Mesothelial cell of epicardium (in vitro differentiated cells): ENCODE results near the gene ARHGAP8. TPM values are rescaled to one million over a fixed set of nuclear protein-coding genes. Genes with fewer than 3 reads are reported as not detected.
A peak's percentile ranks its signal among the peaks of the same experiment; 100 is the strongest.

Source experiments
- DNase-seq, 2 experiments: peaks; one replicate each; pipeline ENCODE4 v3.0.0; 2021; ENCODE audit warnings: low spot score in 2 of 2; ENCODE audit not compliant: unreplicated experiment in 2 of 2
- H3K27ac Mint-ChIP-seq: 2 replicates; pipeline ENCODE4 v1.8.0; 2021; ENCODE audit warnings: mixed read lengths
- H3K27me3 Mint-ChIP-seq: 2 replicates; pipeline ENCODE4 v1.8.0; 2021; ENCODE audit warnings: low read depth, mixed read lengths
- H3K36me3 Mint-ChIP-seq: 2 replicates; pipeline ENCODE4 v1.8.0; 2021; ENCODE audit warnings: mixed read lengths
- H3K4me1 Mint-ChIP-seq: 2 replicates; pipeline ENCODE4 v1.8.0; 2021; ENCODE audit warnings: mixed read lengths
- H3K4me3 Mint-ChIP-seq: 2 replicates; pipeline ENCODE4 v1.8.0; 2021; ENCODE audit warnings: mild to moderate bottlenecking, moderate library complexity, mixed read lengths
- H3K9me3 Mint-ChIP-seq: 2 replicates; pipeline ENCODE4 v1.8.0; 2021; ENCODE audit warnings: mixed read lengths
- CTCF ChIP-seq: fragments of 200-600 bp; sonication (generic); IDR thresholded peaks from one replicate; pipeline ENCODE4 v1.5.0; 2021; ENCODE audit warnings: antibody characterized with exemption; ENCODE audit not compliant: unreplicated experiment
- total RNA-seq: library from RNA; stranded (reverse); gene quantifications from 3 replicates; pipeline ENCODE4 v1.2.1, GENCODE V29; 2021

Gene ARHGAP8
- total RNA-seq, 1 donor from 2014 or later: 166 TPM

DNA sequence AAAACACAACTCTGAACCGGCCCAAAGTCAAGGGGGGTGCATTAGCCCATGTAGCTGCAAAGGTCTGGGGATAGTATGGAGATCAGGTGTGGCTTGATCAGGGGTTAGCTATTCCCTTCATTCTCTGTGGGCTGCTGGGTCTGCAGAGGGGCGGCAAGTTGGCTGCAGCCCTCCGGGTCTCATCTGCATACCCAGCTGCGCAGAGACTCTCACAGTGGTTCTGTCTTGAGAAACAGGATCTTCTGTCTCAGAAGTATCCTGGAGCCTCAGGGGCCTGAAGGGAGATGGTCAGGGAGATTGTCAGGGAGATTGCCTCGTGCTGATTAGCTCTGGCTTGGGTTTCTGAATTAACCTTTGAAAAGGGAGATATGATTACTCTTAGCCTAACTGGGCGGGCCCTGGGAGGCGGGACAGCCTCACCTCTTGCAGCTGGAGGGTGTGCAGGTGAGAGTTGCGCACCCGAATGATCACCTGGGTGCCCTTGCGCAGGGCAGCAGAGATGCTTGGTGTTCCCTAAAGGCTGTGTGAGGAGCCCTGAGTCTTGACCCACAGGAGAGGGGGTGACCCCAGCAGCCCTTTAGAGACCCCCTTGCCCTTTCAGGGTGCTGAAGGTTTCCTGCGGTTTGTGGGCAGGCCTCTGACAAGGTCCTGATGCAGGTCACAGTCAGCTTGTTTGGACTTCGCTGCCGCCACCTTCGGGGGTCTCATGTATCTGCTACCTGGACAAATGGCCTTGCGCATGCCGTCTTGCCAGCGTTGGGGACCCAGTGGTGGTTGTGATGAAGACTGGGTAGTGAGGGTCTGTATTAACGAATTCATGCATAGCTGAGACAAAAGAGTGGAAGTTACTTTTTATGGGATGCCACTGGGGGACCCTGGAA is 7.3 kb downstream of the ARHGAP8 start:
- no peak for TF ChIP-seq CTCF
- H3K4me1 Mint-ChIP-seq: peaks cover 64% of the 10 kb centered on the region
- H3K27ac Mint-ChIP-seq: peak overlapping the region; percentile 100
- H3K27me3 Mint-ChIP-seq: no peaks in the 10 kb centered on the region
- H3K36me3 Mint-ChIP-seq: peaks cover 21% of the 10 kb centered on the region
- H3K9me3 Mint-ChIP-seq: peaks cover 10% of the 10 kb centered on the region
- no peak overlapping the region for H3K4me3 Mint-ChIP-seq
- DNase-seq: no peak

DNA sequence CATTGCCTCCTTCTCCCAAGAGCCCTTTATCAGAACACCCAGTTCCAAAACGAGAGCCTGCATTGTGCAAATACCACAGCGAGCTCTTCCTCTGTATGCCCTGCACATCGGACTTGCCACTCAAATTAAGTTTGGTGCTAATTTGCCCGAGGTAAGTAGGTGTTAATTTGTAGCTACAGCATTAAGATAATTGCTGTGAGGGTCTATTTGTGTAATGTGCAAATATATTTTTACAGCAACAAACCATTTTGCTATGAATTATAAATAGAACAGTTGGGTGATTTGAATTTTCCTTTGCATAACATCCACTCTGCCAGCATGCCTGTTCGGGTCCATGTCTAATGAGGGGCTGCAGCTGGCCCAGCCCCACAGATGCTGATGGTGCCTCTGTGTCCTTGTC is 8.1 kb downstream of the ARHGAP8 start:
- TF ChIP-seq CTCF: no peak

GRCh38 chr22:44761025-44761424 is 8.7 kb downstream of the ARHGAP8 start:
- DNase-seq: no peak
- H3K4me3 Mint-ChIP-seq: no peak overlapping the region
- no peak for TF ChIP-seq CTCF
- peaks cover 22% of the 10 kb centered on the region for H3K36me3 Mint-ChIP-seq
- no peaks in the 10 kb centered on the region for H3K27me3 Mint-ChIP-seq
- peaks cover 56% of the 10 kb centered on the region for H3K4me1 Mint-ChIP-seq
- H3K27ac Mint-ChIP-seq: no peak overlapping the region
- peaks cover 10% of the 10 kb centered on the region for H3K9me3 Mint-ChIP-seq

More for the DNA sequence above, 8.1 kb downstream of the ARHGAP8 start:
- H3K4me1 Mint-ChIP-seq: peaks cover 62% of the 10 kb centered on the region
- H3K36me3 Mint-ChIP-seq: peaks cover 22% of the 10 kb centered on the region
- no peak for DNase-seq
- H3K27ac Mint-ChIP-seq: peak overlapping the region; percentile 53
- no peak overlapping the region for H3K4me3 Mint-ChIP-seq
- H3K9me3 Mint-ChIP-seq: peaks cover 10% of the 10 kb centered on the region
- no peaks in the 10 kb centered on the region for H3K27me3 Mint-ChIP-seq

DNA sequence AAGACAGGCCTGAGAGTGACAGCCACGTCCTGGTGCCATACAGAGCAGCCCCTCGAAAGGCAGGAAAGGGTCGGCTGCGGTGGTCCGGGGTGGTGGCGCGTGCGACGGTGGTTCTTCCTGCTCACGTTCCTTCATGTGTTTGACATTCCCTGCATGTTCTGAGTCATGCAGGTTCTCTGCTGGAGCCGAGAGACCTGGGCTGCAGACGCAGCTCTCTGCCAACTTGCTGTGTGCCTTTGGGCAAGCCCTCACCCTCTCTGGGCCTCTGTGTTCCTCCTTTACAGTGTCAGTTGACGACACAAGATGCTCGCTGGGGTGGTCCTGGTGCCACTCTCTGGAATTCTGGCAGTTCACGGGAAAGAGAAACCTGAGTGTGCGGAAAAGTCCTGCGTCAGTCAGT is 12.0 kb downstream of the ARHGAP8 start:
- no peak for TF ChIP-seq CTCF
- Mint-ChIP-seq H3K9me3 (peaks cover 15% of the 10 kb centered on the region), H3K36me3 (peaks cover 27% of the 10 kb centered on the region), H3K4me1 (peaks cover 39% of the 10 kb centered on the region), H3K27me3 (no peaks in the 10 kb centered on the region), H3K4me3 (no peak overlapping the region), H3K27ac (peak overlapping the region; percentile 45)
- DNase-seq: no peak

- no peak for DNase-seq
- peaks cover 18% of the 10 kb centered on the region for H3K9me3 Mint-ChIP-seq
- TF ChIP-seq CTCF: no peak
- H3K36me3 Mint-ChIP-seq: peaks cover 32% of the 10 kb centered on the region
- H3K27me3 Mint-ChIP-seq: no peaks in the 10 kb centered on the region
- H3K4me1 Mint-ChIP-seq: peaks cover 33% of the 10 kb centered on the region
- peak overlapping the region; percentile 45 for H3K27ac Mint-ChIP-seq
- H3K4me3 Mint-ChIP-seq: no peak overlapping the region
Observed at GRCh38 chr22:44764974-44765373, 12.6 kb downstream of the ARHGAP8 start.
